ENCODE results near the gene POLR3E.

Gene POLR3E

DNA sequence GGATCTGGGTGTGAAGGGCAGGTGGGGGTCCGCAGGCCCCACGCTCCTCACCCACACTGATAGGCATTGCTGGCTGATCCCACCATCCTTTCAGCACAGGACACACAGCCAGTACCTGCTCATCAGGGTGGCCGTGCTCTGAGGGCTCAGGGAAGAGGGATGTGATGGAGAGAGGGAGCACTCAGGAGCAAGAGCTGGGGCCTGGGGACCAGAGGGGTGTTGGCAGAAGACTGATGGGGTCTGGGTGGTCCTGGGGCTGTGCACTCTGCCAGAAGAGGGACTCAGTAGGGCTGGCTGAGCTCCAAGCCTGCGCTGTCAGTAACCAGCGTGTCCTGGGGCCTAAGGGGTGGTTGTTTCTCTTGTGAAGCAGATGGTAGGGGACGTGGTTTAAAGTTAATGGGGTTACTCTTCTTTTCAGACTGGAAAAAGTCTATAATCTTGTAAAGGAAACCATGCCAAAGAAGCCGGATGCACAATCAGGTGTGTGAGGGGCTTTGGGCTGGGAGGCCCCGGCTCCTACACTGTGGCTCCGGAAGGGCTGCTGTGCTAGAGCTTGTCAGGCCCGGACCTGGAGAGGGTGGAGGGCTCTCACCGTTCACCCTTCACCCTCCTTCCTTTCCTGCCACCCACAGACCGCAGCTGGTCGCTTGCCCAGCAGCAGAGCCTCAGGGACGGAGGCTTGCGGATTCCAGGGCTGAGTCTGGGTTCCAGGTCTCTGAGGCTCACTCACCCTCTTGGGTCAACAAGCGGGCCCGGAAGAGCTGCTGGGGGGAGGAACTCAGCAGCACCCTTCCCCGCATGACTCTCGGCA lies 27.8 kb downstream of the POLR3E start:
- Histone ChIP-seq H3K4me3 (replicated peaks; ENCODE audit: low read depth, low read length) (no peak overlapping the region), H3K27me3 (replicated peaks; ENCODE audit: control insufficient read depth, insufficient read depth, low read length) (no peaks in the 10 kb centered on the region), H3K36me3 (ENCODE audit: control insufficient read depth, insufficient read depth, low read length) (peaks cover 41% of the 10 kb centered on the region)
- TF ChIP-seq, protein P1, sequence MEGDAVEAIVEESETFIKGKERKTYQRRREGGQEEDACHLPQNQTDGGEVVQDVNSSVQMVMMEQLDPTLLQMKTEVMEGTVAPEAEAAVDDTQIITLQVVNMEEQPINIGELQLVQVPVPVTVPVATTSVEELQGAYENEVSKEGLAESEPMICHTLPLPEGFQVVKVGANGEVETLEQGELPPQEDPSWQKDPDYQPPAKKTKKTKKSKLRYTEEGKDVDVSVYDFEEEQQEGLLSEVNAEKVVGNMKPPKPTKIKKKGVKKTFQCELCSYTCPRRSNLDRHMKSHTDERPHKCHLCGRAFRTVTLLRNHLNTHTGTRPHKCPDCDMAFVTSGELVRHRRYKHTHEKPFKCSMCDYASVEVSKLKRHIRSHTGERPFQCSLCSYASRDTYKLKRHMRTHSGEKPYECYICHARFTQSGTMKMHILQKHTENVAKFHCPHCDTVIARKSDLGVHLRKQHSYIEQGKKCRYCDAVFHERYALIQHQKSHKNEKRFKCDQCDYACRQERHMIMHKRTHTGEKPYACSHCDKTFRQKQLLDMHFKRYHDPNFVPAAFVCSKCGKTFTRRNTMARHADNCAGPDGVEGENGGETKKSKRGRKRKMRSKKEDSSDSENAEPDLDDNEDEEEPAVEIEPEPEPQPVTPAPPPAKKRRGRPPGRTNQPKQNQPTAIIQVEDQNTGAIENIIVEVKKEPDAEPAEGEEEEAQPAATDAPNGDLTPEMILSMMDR (IDR thresholded peaks at IDR 0.05; ENCODE audit: insufficient read depth, low read length, poor library complexity, severe bottlenecking) = no peak
- no peak for DNase-seq (ENCODE audit: extremely low read depth, insufficient read length)

DNA sequence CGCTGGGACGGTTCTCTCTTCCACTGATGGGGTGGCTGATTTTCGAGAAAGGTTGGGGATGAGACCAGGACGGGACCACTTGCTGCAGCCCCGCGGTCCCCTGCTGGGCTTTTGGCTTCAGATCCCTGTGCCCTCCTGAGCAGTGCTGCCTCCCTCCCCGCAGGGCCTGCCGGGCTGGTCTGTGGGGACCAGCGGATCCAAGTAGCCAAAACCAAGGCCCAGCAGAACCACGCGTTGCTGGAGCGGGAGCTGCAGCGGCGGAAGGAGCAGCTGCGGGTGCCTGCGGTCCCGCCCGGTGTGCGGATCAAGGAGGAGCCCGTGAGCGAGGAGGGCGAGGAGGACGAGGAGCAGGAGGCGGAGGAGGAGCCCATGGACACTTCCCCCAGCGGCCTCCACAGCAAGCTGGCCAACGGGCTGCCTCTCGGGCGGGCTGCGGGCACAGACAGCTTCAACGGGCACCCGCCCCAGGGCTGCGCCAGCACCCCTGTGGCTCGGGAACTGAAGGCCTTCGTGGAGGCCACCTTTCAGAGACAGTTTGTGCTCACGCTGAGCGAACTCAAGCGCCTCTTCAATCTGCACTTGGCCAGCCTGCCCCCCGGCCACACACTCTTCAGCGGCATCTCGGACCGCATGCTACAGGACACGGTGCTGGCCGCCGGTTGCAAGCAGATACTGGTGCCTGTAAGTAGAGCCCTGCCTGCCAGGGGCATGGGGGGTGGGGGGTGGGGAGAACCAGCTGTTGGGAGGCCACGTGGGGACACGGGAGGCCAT lies 28.6 kb downstream of the POLR3E start:
- Histone ChIP-seq H3K36me3 (ENCODE audit: control insufficient read depth, insufficient read depth, low read length) (peaks cover 41% of the 10 kb centered on the region), H3K4me3 (replicated peaks; ENCODE audit: low read depth, low read length) (no peak overlapping the region), H3K27me3 (replicated peaks; ENCODE audit: control insufficient read depth, insufficient read depth, low read length) (no peaks in the 10 kb centered on the region)
- no peak for DNase-seq (ENCODE audit: extremely low read depth, insufficient read length)
- TF ChIP-seq, protein P1 (IDR thresholded peaks at IDR 0.05; ENCODE audit: insufficient read depth, low read length, poor library complexity, severe bottlenecking) = no peak

DNA sequence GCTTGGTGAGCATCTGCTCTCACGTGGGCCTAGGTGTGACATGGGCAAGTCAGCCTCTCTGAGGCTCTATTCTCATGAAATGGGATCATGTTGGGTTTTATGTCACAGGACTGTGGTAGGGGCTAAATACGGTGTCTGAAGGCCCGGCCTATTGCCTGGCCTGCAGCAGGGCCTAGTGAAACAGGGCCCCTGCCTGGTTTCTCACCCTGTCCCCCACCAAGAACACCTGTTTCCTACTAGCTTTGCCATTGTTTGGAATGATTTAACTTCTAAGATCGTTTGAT lies 29.1 kb downstream of the POLR3E start:
- no peak for DNase-seq (ENCODE audit: extremely low read depth, insufficient read length)
- H3K36me3 ChIP-seq (ENCODE audit: control insufficient read depth, insufficient read depth, low read length) = peaks cover 41% of the 10 kb centered on the region
- TF ChIP-seq, protein P1 (IDR thresholded peaks at IDR 0.05; ENCODE audit: insufficient read depth, low read length, poor library complexity, severe bottlenecking) = no peak
- no peaks in the 10 kb centered on the region for H3K27me3 ChIP-seq (replicated peaks; ENCODE audit: control insufficient read depth, insufficient read depth, low read length)
- no peak overlapping the region for H3K4me3 ChIP-seq (replicated peaks; ENCODE audit: low read depth, low read length)

DNA sequence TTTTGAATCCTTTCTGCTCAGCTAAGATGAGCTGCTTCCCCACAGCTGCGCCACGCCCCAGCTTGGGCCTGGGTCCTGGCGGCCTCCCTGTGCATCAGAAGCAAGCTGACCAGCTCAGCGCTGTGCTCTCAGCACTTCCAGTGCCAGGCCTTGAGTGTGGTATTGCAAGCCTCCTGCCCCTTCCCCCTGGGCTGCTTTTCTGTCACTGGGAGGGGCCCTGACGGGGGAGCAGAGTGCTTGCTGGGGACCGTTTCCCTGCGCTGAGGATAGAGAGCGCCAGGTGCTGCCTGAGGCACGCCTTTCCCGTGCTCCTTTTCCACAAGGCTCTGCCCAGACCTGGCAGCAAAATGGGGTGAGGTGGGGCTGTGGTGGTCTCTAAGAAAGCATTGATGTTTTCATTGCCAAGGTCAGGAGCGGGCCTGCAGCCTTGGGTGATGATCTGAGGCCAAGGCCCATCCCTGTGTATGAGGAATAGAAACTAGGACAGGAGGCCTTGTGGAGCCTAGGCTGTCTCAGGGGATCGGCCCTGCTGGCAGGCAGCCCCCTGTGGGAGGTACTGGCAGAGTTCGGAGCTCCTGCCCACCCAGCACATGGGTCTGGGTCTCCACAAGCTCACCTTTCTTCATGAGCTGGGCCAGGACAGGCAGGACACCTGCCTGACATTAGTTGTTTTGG lies 29.7 kb downstream of the POLR3E start:
- TF ChIP-seq, protein P1 (IDR thresholded peaks at IDR 0.05; ENCODE audit: insufficient read depth, low read length, poor library complexity, severe bottlenecking) = no peak
- Histone ChIP-seq H3K36me3 (ENCODE audit: control insufficient read depth, insufficient read depth, low read length) (peaks cover 37% of the 10 kb centered on the region), H3K4me3 (replicated peaks; ENCODE audit: low read depth, low read length) (no peak overlapping the region), H3K27me3 (replicated peaks; ENCODE audit: control insufficient read depth, insufficient read depth, low read length) (no peaks in the 10 kb centered on the region)
- no peak for DNase-seq (ENCODE audit: extremely low read depth, insufficient read length)

DNA sequence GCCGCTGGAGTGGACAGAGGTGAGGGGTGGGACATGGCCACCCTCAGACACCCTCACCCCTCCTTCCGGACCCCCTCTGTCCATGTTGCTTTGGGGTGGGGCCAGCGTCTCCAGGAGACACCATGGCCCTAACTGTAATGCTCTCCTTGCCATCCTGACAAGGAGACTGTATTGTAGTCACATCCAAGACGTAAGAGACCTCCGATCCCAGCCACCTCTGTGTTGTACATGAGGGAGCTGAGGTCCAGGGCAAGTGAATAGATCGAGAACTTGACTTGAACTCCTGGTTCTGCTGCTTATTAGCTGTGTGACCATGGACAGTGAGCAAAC lies 30.2 kb downstream of the POLR3E start:
- no peak for DNase-seq (ENCODE audit: extremely low read depth, insufficient read length)
- no peaks in the 10 kb centered on the region for H3K27me3 ChIP-seq (replicated peaks; ENCODE audit: control insufficient read depth, insufficient read depth, low read length)
- H3K36me3 ChIP-seq (ENCODE audit: control insufficient read depth, insufficient read depth, low read length) = peaks cover 34% of the 10 kb centered on the region
- TF ChIP-seq, protein P1 (IDR thresholded peaks at IDR 0.05; ENCODE audit: insufficient read depth, low read length, poor library complexity, severe bottlenecking) = no peak
- H3K4me3 ChIP-seq (replicated peaks; ENCODE audit: low read depth, low read length) = no peak overlapping the region
